ENCODE data around the gene PPP1R8.

Gene PPP1R8

GRCh38 chr1:27872802-27873551 is 42.4 kb downstream of the PPP1R8 start:
- no peak for DNase-seq

GRCh38 chr1:27873671-27874384 is 43.2 kb downstream of the PPP1R8 start:
- no peak for DNase-seq

GRCh38 chr1:27876341-27877114 is 45.9 kb downstream of the PPP1R8 start:
- DNase-seq: no peak

- DNase-seq: no peak
Measured at GRCh38 chr1:27877115-27877416, 46.5 kb downstream of the PPP1R8 start.

- no peak for DNase-seq
Measured at GRCh38 chr1:27878039-27878438, 47.5 kb downstream of the PPP1R8 start.

GRCh38 chr1:27878787-27879335 is 48.3 kb downstream of the PPP1R8 start:
- no peak for DNase-seq

- DNase-seq: no peak
Measured at GRCh38 chr1:27879374-27880082, 48.9 kb downstream of the PPP1R8 start.

- DNase-seq: no peak
Measured at GRCh38 chr1:27882543-27882903, 51.9 kb downstream of the PPP1R8 start.

GRCh38 chr1:27883536-27883935 is 53.0 kb downstream of the PPP1R8 start:
- no peak for DNase-seq

GRCh38 chr1:27884006-27884954 is 53.7 kb downstream of the PPP1R8 start:
- DNase-seq: no peak

GRCh38 chr1:27885114-27885528 is 54.5 kb downstream of the PPP1R8 start:
- DNase-seq: no peak

- DNase-seq: no peak
Measured at GRCh38 chr1:27885621-27886352, 55.2 kb downstream of the PPP1R8 start.

- no peak for DNase-seq
Measured at GRCh38 chr1:27886353-27886679, 55.7 kb downstream of the PPP1R8 start.

GRCh38 chr1:27886744-27887143 is 56.2 kb downstream of the PPP1R8 start:
- no peak for DNase-seq

GRCh38 chr1:27887215-27888021 is 56.8 kb downstream of the PPP1R8 start:
- DNase-seq: no peak

- no peak for DNase-seq
Measured at GRCh38 chr1:27889506-27889905, 58.9 kb downstream of the PPP1R8 start.

- no peak for DNase-seq
Measured at GRCh38 chr1:27891196-27891889, 60.8 kb downstream of the PPP1R8 start.

- DNase-seq: no peak
Measured at GRCh38 chr1:27894521-27894920, 63.9 kb downstream of the PPP1R8 start.

All from NCI-H446 (cell line).